OCI-LY7 (cell line): ENCODE measurements around the gene STIP1. TPM values are rescaled to one million over a fixed set of nuclear protein-coding genes. Genes with fewer than 3 reads are reported as not detected.

ENCODE experiments used
- BruUV-seq: library from RNA; stranded (reverse); fragments of 400-500 nt; replicated peaks from 2 replicates; lab custom pipeline; 2021; lab: Mats Ljungman, UMichigan
- CTCF ChIA-PET: fragments of 300-600 bp; sonication (Branson Sonifier 250); formaldehyde crosslinking; loops from one replicate; lab custom pipeline; 2022; ENCODE audit warnings: antibody characterized with exemption; ENCODE audit not compliant: unreplicated experiment; lab: Charles Lee
- POLR2A ChIA-PET: fragments of 300-600 bp; sonication (Branson Sonifier 250); formaldehyde crosslinking; loops from one replicate; lab custom pipeline; 2022; ENCODE audit warnings: antibody characterized with exemption; lab: Charles Lee
- DNase-seq: peaks from one replicate; pipeline ENCODE4 v3.0.0-alpha.2; 2015; ENCODE audit warnings: low spot score
- H2AFZ ChIP-seq: fragments of 200-600 bp; sonication (generic), shearing (Covaris generic); 2 replicates; pipeline ENCODE4 v1.6.1; 2014; ENCODE audit warnings: mild to moderate bottlenecking, antibody characterized with exemption, low read length, moderate library complexity
- H3K27ac ChIP-seq: fragments of 200-600 bp; sonication (generic); 2 replicates; pipeline ENCODE4 v1.5.1; 2014; ENCODE audit warnings: mixed run types, low read depth, mild to moderate bottlenecking, moderate library complexity, low read length, inconsistent platforms; ENCODE audit not compliant: poor library complexity, severe bottlenecking
- H3K36me3 ChIP-seq: fragments of 200-600 bp; sonication (generic); 2 replicates; pipeline ENCODE4 v1.6.1; 2014; ENCODE audit warnings: mild to moderate bottlenecking, antibody characterized with exemption, low read length, moderate library complexity, mixed read lengths; ENCODE audit not compliant: insufficient read depth
- H3K4me1 ChIP-seq: fragments of 200-600 bp; sonication (generic); 2 replicates; pipeline ENCODE4 v1.5.1; 2014; ENCODE audit warnings: mild to moderate bottlenecking, low read length; ENCODE audit not compliant: insufficient read depth, poor library complexity, severe bottlenecking
- H3K4me2 ChIP-seq: fragments of 200-600 bp; sonication (generic); 2 replicates; pipeline ENCODE4 v1.6.1; 2014; ENCODE audit warnings: mild to moderate bottlenecking, low read length
- H3K4me3 ChIP-seq: fragments of 200-600 bp; sonication (generic); 2 replicates; pipeline ENCODE4 v1.5.1; 2014; ENCODE audit warnings: mild to moderate bottlenecking, low read depth, low read length; ENCODE audit not compliant: poor library complexity, severe bottlenecking
- H3K79me2 ChIP-seq: fragments of 200-600 bp; sonication (generic); 2 replicates; pipeline ENCODE4 v1.6.1; 2016; ENCODE audit warnings: low read depth, mild to moderate bottlenecking, low read length, moderate library complexity, mixed read lengths; ENCODE audit not compliant: insufficient read depth
- H3K9me2 ChIP-seq: fragments of 200-600 bp; sonication (generic); 2 replicates; pipeline ENCODE4 v1.6.1; 2016; ENCODE audit warnings: mild to moderate bottlenecking, low read length, mixed read lengths; ENCODE audit not compliant: insufficient read depth
- H3K9me3 ChIP-seq: fragments of 200-600 bp; sonication (generic); 2 replicates; pipeline ENCODE4 v1.6.1; 2014; ENCODE audit warnings: mild to moderate bottlenecking, mixed run types, low read length, mixed read lengths
- H4K20me1 ChIP-seq: fragments of 200-600 bp; sonication (generic); 2 replicates; pipeline ENCODE4 v1.6.1; 2014; ENCODE audit warnings: mild to moderate bottlenecking, antibody characterized with exemption, low read length, moderate library complexity, mixed read lengths; ENCODE audit not compliant: insufficient read depth
- EZH2phosphoT487 ChIP-seq: fragments of 200-600 bp; sonication (generic); IDR thresholded peaks from 2 replicates; pipeline ENCODE4 v1.6.1; 2018; ENCODE audit warnings: low read depth, borderline replicate concordance, mild to moderate bottlenecking, mixed run types, antibody characterized with exemption, low read length, moderate library complexity, mixed read lengths
- intact Hi-C: fragments of 100-400 bp; cut with micrococcal nuclease; formaldehyde crosslinking; loops from one replicate; pipeline ENCODE4 v1.10.0; 2022; ENCODE audit not compliant: unreplicated experiment
- total RNA-seq, 2 experiments: library from RNA; depleted of rRNA in 1 of 2; stranded (reverse); fragments of >200 nt in 1 of 2; shearing (Covaris generic) in 1 of 2; gene quantifications; 2 replicates each; pipeline ENCODE4 v1.2.3, GENCODE V29; 2014 to 2022
- TF ChIP-seq, protein P1 (sequence below): fragments of 200-600 bp; sonication (generic); conservative IDR thresholded peaks from 2 replicates; pipeline ENCODE4 v1.5.1; 2014; ENCODE audit warnings: mild to moderate bottlenecking, antibody characterized with exemption, low read length, moderate library complexity, mixed read lengths

STIP1 gene
- total RNA-seq, 2 experiments from 2014 or later: 240 to 271 TPM

DNA sequence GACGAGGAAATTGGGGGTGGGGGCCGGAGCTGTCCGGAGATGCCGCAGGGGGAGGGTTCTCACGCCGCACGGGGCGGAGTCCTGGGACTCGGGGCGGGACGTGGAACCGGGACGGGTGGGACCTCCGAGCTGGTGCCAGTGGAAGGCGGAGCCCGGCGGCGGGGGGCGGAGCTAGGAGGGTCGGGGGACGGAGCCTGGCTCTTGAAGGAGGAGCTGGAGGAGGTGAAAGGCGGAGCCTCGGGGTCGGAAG, 55.2 kb downstream of the STIP1 start:
- H3K4me1 ChIP-seq: peaks cover 46% of the 10 kb centered on the region
- no peaks in the 10 kb centered on the region for H3K9me2 ChIP-seq
- H3K27ac ChIP-seq: peak overlapping the region; percentile 91
- no TSS peak for BruUV-seq
- H3K36me3 ChIP-seq: peaks cover 47% of the 10 kb centered on the region
- no peak overlapping the region; the same call in 1 of the 2 replicates for H2AFZ ChIP-seq
- no peaks in the 10 kb centered on the region for H3K9me3 ChIP-seq
- peak overlapping the region; percentile 92 for H3K4me2 ChIP-seq
- CTCF ChIA-PET: interaction anchor here (0.6 to 0.9 kb wide), 4 partner anchors 36 to 1372 kb away, joined by 3 to 4 read pairs (median 3); no protein-coding TSS in a partner anchor
- H4K20me1 ChIP-seq: no peaks in the 10 kb centered on the region
- POLR2A ChIA-PET: interaction anchor here (0.7 to 2.5 kb wide), 7 partner anchors 8 to 77 kb away, joined by 3 to 27 read pairs (median 6); partner anchors contain the start of genes FERMT3, NUDT22, PRDX5 and TRMT112
- TF ChIP-seq, protein P1, sequence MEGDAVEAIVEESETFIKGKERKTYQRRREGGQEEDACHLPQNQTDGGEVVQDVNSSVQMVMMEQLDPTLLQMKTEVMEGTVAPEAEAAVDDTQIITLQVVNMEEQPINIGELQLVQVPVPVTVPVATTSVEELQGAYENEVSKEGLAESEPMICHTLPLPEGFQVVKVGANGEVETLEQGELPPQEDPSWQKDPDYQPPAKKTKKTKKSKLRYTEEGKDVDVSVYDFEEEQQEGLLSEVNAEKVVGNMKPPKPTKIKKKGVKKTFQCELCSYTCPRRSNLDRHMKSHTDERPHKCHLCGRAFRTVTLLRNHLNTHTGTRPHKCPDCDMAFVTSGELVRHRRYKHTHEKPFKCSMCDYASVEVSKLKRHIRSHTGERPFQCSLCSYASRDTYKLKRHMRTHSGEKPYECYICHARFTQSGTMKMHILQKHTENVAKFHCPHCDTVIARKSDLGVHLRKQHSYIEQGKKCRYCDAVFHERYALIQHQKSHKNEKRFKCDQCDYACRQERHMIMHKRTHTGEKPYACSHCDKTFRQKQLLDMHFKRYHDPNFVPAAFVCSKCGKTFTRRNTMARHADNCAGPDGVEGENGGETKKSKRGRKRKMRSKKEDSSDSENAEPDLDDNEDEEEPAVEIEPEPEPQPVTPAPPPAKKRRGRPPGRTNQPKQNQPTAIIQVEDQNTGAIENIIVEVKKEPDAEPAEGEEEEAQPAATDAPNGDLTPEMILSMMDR: no peak
- TF ChIP-seq EZH2phosphoT487: no peak
- H3K79me2 ChIP-seq: peaks cover 26% of the 10 kb centered on the region
- intact Hi-C loops: loop anchor here (2.0 kb wide), 3 partner anchors 34 to 64 kb away; partner anchors contain the start of genes ESRRA, FERMT3 and STIP1
- peak overlapping the region; percentile 81 for H3K4me3 ChIP-seq
- DNase-seq: no peak

- Histone ChIP-seq H3K9me2 (no peaks in the 10 kb centered on the region), H2AFZ (no peak overlapping the region), H3K27ac (peak overlapping the region; percentile 91), H3K4me1 (peaks cover 46% of the 10 kb centered on the region), H3K79me2 (peaks cover 28% of the 10 kb centered on the region), H3K9me3 (no peaks in the 10 kb centered on the region), H4K20me1 (no peaks in the 10 kb centered on the region), H3K36me3 (peaks cover 47% of the 10 kb centered on the region), H3K4me3 (peak overlapping the region; percentile 81), H3K4me2 (peak overlapping the region; percentile 98)
- intact Hi-C loops: loop anchor here (2.0 kb wide), 3 partner anchors 35 to 63 kb away; partner anchors contain the start of genes ESRRA, FERMT3 and STIP1
- CTCF ChIA-PET: interaction anchor here (0.6 to 0.9 kb wide), 5 partner anchors 36 to 1371 kb away, joined by 3 to 4 read pairs (median 3); no protein-coding TSS in a partner anchor
- peak; percentile 98 for DNase-seq
- no TSS peak for BruUV-seq
- POLR2A ChIA-PET: interaction anchor here (0.6 to 2.5 kb wide), 9 partner anchors 9 to 1445 kb away, joined by 3 to 27 read pairs (median 5); partner anchors contain the start of genes FERMT3, NUDT22, PRDX5 and TRMT112
- TF ChIP-seq EZH2phosphoT487: no peak
- TF ChIP-seq, protein P1: no peak
Measured at GRCh38 chr11:64241491-64242374, 55.8 kb downstream of the STIP1 start.
